HT1080 (cell line): Measurements from ENCODE around the gene CHST6. TPM values are rescaled to one million over a fixed set of nuclear protein-coding genes. Genes with fewer than 3 reads are reported as not detected.
"Not testable (repeated sequence)": the region's sequence is repeated elsewhere in the genome, so short reads cannot be mapped to it uniquely, and the experiment has no call there.

ENCODE experiments used
- DNase-seq: peaks from one replicate; pipeline ENCODE4 v3.0.0-alpha.2; 2015; ENCODE audit warnings: low read depth
- total RNA-seq: library from RNA; depleted of rRNA; stranded (reverse); fragments of >200 nt; shearing (Covaris generic); gene quantifications from 2 replicates; pipeline ENCODE4 v1.2.3, GENCODE V29; 2014

CHST6 gene
- total RNA-seq, 1 experiment from 2014 or later: not detected

DNA sequence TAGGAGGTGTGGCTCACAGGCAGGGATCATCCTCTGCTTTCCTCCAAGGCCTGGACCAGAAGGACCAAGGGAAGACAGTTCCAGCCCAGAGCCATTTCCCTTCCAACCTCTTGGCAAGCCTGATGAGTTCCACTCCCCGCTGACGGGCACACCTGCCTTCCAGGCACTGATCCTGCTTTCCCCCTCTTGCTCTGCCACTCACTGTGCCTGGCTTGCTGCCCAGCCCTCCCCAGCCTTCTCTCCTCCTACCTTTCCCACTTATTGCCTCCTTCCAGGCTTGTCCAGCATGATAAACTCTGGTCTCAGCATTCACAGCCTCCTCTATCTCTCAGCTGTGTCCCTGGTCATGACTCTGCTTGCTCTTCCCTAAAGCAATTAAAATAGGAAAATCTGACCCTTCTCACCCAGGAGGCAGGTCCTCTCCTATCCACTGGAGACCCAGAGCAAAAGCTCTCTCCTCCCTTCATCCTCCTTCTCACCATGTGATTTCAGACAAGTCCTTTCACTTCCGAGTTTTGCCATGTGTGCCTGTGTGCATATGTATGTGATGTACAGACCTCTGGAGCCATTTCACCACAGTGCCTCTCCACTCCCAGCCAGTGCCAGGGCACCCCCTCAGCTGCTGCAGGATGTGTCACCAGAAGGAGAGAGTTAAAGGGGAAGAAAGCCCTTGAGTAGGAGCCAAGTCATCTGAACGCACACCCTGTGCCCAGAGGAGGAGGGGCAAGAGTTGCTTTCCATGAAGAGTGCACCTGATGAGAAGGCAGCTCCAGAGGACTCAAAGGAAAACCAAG, 17.4 kb downstream of the CHST6 start:
- DNase-seq: no peak

DNA sequence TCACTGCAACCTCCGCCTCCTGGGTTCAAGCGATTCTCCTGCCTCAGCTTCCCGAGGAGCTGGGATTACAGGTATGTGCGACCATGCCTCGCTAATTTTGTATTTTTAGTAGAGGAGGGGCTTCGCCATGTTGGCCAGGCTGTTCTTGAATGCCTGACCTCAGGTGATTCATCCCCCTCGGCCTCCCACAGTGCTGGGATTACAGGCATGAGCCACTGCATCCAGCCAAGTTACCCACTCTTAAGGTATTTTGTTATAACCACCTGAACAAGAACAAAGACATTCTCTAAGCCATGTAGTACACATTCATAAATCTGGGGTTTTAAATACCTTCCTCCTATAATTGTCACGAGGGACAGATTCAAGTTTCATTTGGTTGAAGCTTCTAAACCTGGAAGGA, 18.4 kb downstream of the CHST6 start:
- peak; percentile 20 for DNase-seq

DNA sequence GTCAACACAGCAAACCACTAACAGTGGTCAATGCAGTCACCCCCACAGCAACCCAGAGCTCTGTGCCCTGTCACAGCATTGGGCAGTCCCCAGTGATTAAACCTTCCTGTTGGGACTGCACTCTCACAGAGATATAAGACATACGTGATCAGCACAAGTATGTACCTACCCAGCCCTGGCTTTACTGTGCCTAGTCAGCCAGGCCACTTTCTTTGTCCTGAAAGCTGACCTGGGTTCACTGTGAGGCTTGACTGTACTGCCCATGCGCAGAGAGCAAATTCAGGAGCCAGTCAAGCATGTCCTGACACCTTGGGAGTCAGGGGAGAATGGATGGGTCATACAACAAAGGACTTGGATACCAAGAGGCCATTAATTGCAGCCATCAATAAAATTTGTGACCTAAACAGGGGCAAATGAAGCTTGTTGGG, 19.8 kb downstream of the CHST6 start:
- no peak for DNase-seq

DNA sequence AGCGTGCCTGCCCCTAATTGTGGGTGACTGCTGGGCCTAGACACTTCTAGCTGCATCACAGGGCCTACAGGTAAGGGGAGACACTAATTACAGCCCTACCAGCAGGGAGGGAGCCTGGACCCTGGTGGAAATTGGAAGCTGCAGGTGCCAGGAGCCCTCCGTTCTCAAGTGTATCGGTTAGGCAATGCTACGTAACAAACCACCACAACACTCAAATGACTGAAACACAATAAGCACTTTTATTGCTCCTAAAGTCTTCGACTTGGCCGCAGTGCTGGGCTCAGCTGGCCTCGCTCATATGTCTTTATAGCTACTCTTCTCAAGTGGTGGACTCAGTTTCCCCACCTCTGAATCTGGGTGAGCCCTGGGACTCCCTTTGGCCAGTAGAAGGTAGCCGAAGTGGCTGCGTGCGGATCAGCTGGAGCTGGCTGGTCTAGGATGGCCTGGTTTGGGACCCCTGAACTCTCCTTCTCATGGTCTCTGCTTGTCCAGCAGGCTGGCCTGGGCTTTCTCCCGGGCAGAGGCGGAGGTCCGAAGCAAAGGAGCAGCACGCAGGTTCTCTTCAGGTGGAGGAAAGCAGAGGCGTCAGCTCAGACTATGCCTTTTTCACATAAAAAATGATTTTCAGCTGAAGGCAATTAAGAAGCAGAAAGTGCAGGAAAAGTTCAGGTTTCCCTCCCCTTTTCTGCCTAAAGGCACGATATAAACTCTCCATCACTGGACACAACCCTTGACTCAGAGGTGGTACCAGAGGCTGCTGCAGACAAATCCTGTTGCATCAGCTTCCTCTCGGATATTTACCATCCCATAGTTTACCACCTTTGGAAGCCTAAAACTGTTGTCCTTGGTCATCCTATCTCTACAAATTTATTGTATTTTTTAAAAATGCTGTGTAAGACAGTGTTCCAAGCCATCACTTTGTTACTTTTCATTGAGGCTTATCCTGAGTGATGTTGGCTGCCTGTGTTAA, 22.0 kb downstream of the CHST6 start:
- no peak for DNase-seq

DNA sequence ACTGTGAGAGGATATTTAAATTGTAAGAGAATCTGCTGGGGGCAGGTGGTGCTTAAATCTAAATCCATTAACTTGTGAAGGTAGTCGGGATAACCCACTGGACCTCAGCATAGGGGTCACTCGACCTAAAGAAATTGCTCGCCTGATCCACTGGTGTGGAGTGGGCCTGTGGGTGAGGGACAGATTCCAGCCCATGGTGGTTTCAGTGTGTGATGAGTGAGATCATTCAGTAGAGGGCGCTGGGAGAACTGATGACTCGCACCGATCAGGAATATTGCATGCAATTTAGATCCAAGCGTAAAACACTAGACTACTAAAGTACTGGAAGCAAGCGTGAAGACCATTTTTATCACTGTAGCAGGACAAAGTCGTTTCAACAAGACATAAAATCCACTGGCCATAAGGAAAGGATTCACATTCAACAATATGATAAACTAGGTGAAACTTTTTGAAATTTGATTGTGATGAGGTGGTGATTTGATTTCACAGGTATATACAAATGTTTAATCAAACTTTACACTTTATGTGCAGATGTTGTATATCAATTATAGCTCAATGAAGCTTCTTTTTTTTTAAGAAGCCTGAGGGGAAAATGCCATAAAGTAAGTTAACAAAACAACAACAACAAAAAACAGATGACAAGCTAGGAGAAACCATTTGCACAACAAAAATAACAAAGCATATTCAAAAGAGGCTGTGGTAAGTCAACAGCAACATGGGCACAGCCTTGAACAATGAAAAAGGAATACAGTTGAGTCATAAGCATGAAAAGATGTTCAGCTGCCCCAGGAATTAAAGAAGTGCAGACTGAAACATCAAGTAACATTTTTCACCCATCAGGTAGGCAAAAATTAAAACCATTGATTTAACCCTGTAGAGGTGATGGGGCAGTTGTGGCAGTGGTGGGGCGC, 23.3 kb downstream of the CHST6 start:
- peak; percentile 53 for DNase-seq

DNA sequence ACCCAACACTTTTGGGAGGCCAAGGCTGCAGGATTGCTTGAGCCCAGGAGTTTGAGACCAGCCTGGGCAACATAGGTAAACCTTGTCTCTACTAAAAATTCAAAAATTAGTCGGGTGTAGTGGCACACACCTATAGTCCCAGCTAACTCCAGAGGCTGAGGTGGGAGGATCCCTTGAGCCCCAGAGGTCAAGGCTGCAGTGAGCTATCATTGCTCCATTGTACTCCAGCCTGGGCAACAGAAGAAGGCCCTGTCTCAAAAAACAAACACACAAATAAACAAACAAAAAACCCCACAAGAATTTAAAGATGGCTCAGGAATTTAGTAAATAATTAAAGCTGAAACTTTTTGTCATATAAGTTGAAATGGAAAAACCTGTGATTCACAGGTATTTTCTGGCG, 28.5 kb downstream of the CHST6 start:
- DNase-seq: no peak

DNA sequence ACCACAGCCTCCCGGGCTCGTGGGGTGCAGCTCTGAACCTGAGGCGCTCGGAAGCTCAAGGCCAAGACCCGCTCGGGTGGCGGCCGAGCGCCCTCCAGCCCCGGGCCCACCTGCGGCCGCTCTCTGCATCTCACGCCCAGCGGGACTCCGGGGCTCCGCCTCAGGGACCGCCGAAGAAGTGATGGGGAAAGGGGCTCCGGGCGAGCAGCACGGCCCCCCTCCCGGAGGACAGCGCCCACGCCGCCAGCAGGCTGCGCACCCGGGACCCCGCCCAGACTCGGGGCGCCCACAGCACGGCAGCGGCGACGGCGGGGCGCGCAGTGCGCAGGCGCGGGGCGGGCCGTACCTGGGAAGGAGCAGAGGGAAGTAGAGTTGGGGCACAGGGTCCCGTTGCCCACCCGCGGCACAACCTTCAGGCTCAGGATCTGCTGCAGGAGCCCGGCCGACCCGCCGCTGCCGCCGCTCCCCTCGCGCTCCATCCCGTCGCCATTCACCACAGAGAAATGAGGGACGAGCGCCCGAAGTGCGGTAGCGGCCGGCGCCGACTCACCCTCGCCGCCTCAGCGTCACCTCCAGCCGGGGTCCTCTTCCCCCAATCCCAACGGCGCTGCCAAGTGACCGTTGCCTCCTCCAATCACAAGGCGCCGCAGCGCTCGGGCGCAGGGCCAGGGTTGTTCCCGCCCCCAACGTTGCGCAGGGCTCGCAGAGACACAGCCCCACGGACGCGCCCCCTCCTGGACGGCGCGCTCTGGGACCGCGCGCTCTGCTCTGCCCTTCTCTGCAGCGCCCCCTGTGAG, 30.9 kb downstream of the CHST6 start, which contains the start of gene TMEM170A:
Gene TMEM170A (minus strand): TSS at position 568 of the 797 bp plus-strand sequence. CDS start 89 bp downstream, at position 479.
- DNase-seq: peak; percentile 99

DNA sequence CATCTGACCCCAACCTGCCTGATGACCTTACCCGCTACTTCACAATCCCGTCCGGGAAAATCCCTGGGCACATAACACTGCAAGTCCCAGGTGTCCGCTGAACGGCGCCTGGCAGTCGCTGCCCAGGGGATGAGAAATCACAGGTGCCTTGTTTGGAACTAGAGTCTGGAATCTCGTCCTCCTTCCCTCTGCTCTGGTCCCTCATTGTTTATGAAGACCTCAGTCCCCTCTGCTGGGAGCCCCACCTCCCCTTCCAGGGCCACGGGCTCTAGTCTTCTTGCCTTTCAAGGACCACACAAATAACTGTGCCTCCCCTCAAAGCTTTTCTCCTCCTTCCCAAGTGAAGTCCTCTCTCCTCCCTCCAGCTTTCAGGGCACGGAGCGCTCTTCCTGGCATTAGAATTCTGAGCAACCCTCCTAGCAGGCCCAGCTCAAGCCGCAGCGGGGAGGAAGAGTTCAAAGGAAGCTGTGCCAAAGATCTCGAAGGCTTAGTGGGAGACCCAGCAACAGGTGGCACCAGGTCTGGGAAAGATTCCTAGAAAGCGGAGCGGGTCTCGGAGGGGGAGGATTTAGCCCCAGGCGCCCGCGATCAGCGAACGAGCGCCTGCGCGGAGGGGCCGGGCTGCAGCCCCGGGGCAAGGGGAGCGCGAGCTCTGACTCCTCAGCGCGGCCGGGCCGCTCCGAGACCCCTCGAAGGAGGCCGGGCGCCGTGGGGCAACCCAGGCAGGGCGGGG, 31.7 kb downstream of the CHST6 start:
- peak; percentile 33 for DNase-seq

DNA sequence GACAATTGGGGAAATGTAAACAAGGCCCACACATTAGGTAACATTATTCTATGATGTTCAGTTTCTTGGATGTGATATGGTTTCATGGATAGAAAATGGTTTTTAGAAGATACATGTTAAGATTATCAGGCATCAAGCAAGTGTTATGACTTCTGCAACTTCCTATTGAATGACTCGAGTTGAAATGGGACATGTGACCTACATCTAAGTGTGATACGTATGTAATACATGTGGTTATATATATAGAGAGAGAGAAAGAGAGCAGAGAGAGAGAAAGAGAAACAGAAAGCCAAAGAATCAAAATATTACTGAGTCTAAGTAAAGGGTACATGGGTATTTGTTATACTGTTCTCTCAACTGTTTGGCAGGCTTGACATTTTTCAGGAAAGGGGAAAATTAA, 32.4 kb downstream of the CHST6 start:
- DNase-seq: no peak

DNA sequence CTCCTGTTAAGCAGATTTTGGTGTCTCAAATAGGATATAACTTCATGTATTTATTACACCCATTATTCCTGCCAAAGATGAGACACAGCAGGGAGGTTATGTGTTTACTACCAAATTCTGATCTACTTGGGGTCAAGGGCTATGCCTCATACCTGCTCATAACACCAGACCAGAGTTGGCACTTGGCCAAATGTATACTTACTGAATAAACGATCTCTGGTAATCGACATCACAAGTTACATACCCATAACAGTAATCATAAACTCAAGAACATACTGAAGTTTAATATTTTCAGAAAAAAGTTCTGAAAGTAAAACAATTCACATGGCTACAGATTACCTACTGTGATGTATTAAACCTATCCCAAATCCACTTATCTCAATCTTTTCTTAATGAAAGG, 33.7 kb downstream of the CHST6 start:
- no peak for DNase-seq

DNA sequence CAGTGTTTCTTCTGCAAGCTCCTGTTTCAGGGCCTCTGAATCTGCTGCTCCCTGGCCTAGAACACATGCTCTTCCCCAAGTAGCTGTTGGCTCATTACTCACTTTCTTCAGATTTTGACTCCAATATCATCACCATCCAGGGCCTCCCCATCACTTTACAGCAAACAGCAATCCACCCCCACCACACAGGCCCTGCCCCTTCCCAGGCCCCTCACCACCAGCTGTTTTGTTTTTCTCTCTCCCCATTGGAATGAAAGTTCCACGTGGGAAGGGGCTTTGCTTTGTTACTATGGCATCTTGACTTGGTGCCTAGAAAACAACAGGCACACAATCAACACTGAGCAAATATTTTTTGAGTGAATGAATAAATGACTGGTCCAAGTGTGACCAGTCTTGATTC, 34.8 kb downstream of the CHST6 start:
- no peak for DNase-seq

DNA sequence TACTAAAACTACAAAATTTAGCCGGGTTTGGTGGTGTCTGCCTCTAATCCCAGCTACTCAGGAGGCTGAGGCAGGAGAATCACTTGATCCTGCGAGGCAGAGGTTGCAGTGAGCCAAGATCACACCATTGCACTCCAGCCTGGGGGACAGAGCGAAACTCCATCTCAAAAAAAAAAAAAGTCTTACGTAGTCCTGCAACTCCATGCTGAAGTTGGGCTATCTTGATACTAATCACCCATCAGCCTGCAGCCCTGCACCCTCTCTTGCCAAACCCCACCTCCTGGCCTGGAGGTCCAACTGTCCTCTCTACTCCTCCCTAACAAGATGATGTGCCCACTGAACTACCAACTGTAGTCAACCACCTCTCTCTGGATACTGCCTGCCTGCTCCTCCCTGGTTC, 35.5 kb downstream of the CHST6 start:
- DNase-seq: no peak

DNA sequence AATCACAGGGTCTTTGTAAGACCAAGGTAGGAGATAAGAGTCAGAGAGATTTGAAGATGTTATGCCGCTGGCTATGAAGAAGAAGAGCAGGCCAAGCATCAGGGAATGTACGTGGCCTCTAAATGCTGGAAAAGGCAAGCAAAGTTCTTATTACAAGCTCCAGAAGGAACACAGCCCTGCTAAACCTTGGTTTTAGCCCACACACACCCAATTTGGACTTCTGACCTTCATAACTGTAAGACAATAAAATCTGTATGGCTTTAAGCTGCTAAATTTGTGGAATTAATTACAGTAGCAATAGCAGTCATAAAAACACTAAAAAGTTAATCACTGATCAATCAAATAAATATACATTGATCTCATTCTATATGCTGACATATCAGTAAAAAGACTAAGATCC, 36.8 kb downstream of the CHST6 start:
- DNase-seq: no peak

DNA sequence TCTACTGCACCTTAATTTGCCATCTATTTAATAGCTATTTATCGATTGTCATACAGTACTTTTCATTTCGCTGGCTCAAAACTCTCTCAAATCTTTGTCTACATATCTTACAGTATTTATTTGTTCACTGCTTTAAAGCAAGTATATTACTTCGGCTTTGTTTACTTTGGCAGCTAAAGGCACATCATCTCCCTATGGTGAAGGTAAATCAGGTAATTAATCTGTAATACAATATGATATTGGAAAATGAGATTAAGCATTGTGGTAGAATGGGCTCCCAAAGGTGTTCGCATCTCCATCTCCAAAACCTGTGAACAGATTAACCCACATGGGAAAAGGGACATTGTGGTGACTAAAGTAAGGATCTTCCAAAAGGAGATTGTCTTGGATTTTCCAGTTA, 37.2 kb downstream of the CHST6 start:
- DNase-seq: no peak

DNA sequence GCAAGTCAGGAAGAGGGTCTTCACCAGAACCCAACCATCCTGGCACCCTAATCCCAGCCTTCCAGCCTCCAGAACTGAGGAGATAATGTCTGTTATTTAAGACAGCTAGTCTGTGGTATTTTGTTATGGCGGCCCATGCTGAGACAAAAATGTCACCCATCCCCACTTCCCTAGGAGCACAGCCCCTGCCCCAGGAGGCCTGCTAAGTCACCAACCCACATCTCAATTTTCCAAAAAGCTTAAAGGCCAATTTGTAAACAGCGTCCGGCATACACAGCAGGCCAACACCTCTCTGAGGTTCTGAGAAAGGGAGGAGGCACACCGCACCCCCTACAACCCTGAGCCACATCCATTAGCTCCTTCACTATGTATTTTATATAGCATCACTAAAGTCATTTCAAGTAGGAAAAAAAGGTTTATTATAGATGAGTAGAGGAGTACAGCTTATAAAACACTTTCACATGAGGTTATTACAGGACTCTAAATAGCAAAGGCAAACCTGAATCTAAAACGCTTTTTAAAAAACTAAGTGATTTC, 37.7 kb downstream of the CHST6 start:
- no peak for DNase-seq

DNA sequence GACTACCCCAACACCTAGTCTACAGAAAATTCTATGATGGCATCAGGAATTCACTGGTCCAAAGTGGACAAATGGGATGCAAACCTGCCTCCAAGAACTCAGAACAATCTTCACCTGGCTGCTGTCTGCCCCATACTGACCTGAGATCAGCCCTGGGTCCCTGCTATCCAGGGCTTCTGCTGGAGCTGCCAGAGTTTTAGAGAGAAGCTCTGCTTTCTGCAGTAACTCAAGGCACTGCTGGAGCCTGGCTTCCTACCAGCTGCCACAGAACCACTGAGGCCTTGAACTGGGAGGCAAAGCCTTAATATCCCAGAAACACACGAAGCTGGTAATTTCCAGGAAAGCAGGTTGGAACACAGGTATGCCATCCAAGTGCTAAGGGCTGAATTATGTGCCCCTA, 38.3 kb downstream of the CHST6 start:
- no peak for DNase-seq

DNA sequence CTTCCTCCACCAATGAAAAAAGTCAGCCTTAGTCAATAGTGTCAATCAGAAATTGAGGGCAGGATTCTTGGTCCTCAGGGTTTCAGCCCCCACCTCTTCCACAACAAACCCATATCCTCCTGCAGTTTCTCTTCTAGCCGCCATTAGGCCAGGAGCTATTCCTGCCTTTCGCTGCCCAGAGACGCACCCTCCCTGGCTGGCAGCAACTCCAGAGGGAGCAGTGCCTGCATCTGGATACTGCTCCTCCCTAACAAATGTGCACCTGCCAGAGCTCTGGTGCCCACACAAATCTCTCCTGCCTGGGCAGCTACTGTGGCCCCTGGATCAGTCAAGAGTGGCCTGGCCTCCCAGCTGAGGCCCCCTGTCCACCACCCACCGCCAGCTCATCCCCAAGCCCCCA, 38.8 kb downstream of the CHST6 start:
- DNase-seq: not testable (repeated sequence)

DNA sequence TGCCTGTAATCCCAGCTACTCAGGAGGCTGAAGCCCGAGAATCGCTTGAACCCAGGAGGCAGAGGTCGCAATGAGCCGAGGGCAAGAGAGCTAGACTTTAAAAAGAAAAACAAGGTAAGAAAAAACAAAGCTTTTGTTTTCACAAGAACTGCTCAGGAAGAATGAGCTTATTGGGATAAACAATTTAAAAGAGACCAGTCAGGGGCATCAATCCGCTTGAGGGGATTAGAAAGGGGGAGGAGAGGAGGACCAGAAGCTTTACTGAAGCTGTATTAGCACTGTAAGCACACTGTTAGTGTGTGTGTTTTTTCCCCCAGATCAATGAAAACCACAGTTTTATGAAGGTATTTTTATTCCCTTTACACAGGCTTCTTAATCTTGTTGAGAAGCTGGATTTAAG, 39.6 kb downstream of the CHST6 start:
- no peak for DNase-seq

DNA sequence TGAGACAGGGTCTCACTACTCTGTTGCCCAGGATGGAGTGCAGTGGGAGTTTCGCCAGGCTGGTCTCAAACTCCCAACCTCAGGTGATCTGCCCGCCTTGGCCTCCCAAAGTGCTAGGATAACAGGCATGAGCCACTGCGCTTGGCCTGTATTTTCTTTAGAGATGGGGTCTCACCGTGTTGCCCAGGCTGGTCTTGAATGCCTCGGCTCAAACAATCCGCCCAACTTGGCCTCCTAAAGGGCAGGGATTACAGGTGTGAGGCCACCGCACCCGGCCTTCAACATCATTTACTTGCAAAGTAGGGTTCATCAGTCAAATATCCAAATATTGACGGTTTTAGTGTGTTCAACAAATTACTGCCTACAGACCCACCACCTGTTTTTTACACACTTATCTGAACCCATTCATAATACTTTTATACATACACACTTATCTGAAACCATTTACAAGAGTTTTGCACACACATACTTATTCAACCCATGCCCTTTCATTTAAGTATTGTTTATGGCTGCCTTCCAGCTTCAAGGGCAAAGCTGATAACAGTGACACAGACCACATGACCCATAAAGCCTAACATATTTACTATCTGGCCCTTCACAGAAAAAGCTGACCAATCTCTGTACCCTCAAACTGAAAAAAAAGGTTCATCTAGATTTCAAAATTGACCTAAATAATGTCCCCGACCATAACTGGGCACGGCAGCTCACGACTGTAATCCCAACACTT, 42.6 kb downstream of the CHST6 start:
- DNase-seq: no peak
